Left lung (tissue), 10 donors: ENCODE data around the gene PRTN3. TPM values are rescaled to one million over a fixed set of nuclear protein-coding genes. Genes with fewer than 3 reads are reported as not detected.
A peak's percentile ranks its signal among the peaks of the same experiment; 100 is the strongest.
"Not testable (repeated sequence)": the region's sequence is repeated elsewhere in the genome, so short reads cannot be mapped to it uniquely, and the experiment has no call there.

Experiments
- ATAC-seq: fragments of 200-7000 bp; cut with Tn5 transposase; one replicate; pipeline ENCODE4 v1.9.1; 2020; ENCODE audit warnings: moderate library complexity
- DNase-seq, 4 donors: peaks; one replicate each; pipeline ENCODE4 v3.0.0-alpha.2; 2013 to 2020
- H3K27ac ChIP-seq, 2 donors: fragments of 200-600 bp; sonication (generic) in 1 of 2; one replicate each; pipeline versions ENCODE4 v1.5.0 to v1.8.0; 2020 to 2021
- H3K27me3 ChIP-seq, 2 donors: fragments of 200-600 bp; sonication (generic) in 1 of 2; one replicate each; pipeline versions ENCODE4 v1.5.0 to v1.8.0; 2020 to 2021
- H3K36me3 ChIP-seq, 2 donors: fragments of 200-600 bp; sonication (generic) in 1 of 2; one replicate each; pipeline versions ENCODE4 v1.5.0 to v1.8.0; 2020 to 2021
- H3K4me1 ChIP-seq, 2 donors: fragments of 200-600 bp; one replicate each; pipeline ENCODE4 v1.8.0; 2021
- H3K4me3 ChIP-seq, 2 donors: fragments of 200-600 bp; sonication (generic) in 1 of 2; one replicate each; pipeline versions ENCODE4 v1.5.0 to v1.8.0; 2020 to 2021; ENCODE audit warnings: mild to moderate bottlenecking in 1 of 2
- H3K9me3 ChIP-seq, 2 donors: fragments of 200-600 bp; sonication (generic) in 1 of 2; one replicate each; pipeline versions ENCODE4 v1.5.0 to v1.8.0; 2020 to 2021
- intact Hi-C, 2 donors: fragments of 100-400 bp; cut with DNase I; formaldehyde crosslinking; loops; one replicate each; pipeline versions ENCODE4 v1.11.2 to v1.14.2; 2022
- polyA plus RNA-seq, 6 donors: library from polyadenylated mRNA; unstranded; fragments of 120-200 nt; gene quantifications; one replicate each; pipeline ENCODE4 v1.2.1, GENCODE V29; 2013; ENCODE audit not compliant: insufficient read length in 6 of 6
- total RNA-seq, 2 donors: library from RNA; stranded (reverse); fragmentation: NEBNext Ultra II Directional; extraction: Animal tissue kit (Norgen Biotek cat#: 25700); gene quantifications; one replicate each; pipeline ENCODE4 v1.2.1, GENCODE V29; 2021
- TF ChIP-seq, protein P1 (sequence below), 2 donors: fragments of 200-600 bp; sonication (generic) in 1 of 2; IDR thresholded peaks; one replicate each; pipeline versions ENCODE4 v1.5.0 to v1.8.0; 2021; ENCODE audit warnings: antibody characterized with exemption in 2 of 2
- donor health status: DM: no; HTN: yes; CAD: no.
- donor health status: DM: no; HTN: no; CAD: no.

The PRTN3 gene
- total and polyA plus RNA-seq, 8 donors, result 0.55 to 3.8 (median 2.4) TPM

DNA sequence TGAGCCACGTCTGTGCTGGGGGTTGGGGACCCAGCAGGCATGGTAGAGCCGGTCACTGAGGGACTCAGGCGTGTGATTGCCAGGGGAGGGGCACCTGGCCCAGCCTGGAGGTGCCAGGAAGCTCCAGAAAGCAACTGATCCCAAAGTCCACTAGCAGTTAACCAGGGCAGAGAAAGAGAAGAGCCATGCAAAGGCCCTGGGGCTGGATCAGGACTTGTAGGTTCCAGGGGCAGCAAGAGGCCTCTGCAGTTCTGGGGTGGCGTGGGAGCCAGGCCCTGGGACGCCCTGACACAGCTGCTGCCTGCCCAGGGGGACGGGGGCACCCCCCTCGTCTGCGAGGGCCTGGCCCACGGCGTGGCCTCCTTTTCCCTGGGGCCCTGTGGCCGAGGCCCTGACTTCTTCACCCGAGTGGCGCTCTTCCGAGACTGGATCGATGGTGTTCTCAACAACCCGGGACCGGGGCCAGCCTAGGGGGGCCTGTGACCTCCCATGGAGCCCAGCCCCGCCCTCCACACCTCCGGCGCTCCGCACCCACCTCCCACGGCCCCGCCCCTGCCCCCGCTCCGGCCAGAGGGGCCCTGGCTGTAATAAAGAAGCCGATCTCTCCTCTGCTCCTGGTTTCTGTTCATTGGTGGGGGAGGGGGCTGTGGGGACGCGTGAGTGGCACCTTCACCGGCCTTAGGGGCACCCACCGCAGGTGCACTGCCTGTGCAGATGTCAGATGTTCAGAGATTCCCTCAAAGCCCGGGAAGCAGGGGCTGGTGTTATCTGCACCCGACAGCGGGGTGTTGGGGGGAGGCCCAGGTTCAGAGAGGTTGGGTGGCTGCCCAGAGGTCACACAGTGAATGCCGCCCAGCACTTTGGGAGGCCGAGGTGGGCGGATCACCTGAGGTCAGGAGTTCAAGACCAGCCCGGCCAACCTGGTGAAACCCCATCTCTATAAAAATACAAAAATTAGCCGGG, 9.1 kb upstream of the PRTN3 start:
- ATAC-seq, result no peak
- intact Hi-C loops, result no loop called here

DNA sequence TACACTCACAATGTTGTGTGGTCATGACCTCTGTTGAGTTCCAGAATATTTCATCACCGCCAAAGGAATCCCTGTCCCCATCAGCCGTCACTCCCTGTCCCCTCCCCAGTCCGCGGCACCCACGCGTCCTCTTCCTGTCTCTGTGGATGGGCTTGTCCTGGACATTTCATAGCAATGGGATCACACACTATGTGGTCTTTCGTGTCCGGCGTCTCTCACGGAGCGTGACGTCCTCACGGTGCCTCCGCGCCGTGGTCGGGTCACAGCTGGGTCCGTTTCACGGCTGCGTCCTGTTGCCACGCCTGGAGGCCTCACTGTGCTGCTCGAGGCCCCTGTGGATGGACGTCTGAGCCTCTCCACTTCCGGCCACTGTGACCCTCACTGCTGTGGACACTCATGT, 6.6 kb upstream of the PRTN3 start:
- TF ChIP-seq, protein P1, sequence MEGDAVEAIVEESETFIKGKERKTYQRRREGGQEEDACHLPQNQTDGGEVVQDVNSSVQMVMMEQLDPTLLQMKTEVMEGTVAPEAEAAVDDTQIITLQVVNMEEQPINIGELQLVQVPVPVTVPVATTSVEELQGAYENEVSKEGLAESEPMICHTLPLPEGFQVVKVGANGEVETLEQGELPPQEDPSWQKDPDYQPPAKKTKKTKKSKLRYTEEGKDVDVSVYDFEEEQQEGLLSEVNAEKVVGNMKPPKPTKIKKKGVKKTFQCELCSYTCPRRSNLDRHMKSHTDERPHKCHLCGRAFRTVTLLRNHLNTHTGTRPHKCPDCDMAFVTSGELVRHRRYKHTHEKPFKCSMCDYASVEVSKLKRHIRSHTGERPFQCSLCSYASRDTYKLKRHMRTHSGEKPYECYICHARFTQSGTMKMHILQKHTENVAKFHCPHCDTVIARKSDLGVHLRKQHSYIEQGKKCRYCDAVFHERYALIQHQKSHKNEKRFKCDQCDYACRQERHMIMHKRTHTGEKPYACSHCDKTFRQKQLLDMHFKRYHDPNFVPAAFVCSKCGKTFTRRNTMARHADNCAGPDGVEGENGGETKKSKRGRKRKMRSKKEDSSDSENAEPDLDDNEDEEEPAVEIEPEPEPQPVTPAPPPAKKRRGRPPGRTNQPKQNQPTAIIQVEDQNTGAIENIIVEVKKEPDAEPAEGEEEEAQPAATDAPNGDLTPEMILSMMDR (IDR thresholded peaks at IDR 0.05), result no peak
- ATAC-seq (no peak), DNase-seq (no peak)
- intact Hi-C loops, result no loop called here
- no peak overlapping the region for H3K4me3 ChIP-seq
- H3K4me1 ChIP-seq, result peaks cover 0 to 15% of the 10 kb centered on the region in 2 donors
- no peaks in the 10 kb centered on the region for H3K36me3 ChIP-seq
- H3K27me3 ChIP-seq, result peaks cover 13 to 79% of the 10 kb centered on the region in 2 donors
- no peak overlapping the region for H3K27ac ChIP-seq
- no peaks in the 10 kb centered on the region for H3K9me3 ChIP-seq

More for the DNA sequence above, 9.1 kb upstream of the PRTN3 start:
- Histone ChIP-seq H3K9me3 (no peaks in the 10 kb centered on the region), H3K27me3 (peaks cover 4 to 64% of the 10 kb centered on the region in 2 donors), H3K4me3 (no peak overlapping the region), H3K4me1 (peaks cover 0 to 26% of the 10 kb centered on the region in 2 donors), H3K27ac (no peak overlapping the region), H3K36me3 (no peaks in the 10 kb centered on the region)
- TF ChIP-seq, protein P1 (IDR thresholded peaks at IDR 0.05), result no peak
- DNase-seq, result no peak

DNA sequence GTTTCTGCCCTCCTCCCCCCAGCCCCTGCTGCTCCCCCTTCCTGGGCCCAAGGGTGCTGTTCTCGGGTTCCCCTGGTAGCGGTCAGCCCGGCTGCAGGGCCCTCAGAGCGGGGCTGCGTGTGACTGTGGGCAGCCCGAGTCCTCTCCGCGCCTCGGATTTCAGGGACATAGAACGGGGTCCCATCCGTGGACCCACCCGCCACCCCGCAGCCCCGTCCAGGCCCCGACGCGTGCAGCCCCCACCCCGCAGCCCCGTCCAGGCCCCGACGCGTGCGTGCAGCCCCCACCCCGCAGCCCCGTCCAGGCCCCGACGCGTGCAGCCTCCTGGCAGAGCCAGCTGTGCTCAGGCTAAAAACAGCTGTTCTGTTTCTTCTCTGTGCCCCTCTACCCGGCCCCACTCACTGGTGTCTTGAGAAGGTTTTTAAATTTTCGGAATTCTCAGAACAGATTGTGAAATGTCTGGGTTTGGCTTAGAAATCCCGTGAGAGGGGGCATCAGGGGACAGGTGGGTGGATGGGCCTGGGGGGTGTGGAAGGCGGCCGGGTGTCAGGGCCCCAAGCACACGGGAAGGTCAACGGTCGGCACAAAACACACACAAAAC, 5.5 kb upstream of the PRTN3 start:
- Histone ChIP-seq H3K27me3 (peaks cover 13 to 75% of the 10 kb centered on the region in 2 donors), H3K27ac (no peak overlapping the region), H3K4me1 (peaks cover 0 to 15% of the 10 kb centered on the region in 2 donors), H3K36me3 (no peaks in the 10 kb centered on the region), H3K9me3 (no peaks in the 10 kb centered on the region), H3K4me3 (no peak overlapping the region)
- DNase-seq (peak in 2 of 4 donors; percentile 62 to 88), ATAC-seq (peak; percentile 44)
- TF ChIP-seq, protein P1 (IDR thresholded peaks at IDR 0.05), result no peak
- intact Hi-C loops, result no loop called here

DNA sequence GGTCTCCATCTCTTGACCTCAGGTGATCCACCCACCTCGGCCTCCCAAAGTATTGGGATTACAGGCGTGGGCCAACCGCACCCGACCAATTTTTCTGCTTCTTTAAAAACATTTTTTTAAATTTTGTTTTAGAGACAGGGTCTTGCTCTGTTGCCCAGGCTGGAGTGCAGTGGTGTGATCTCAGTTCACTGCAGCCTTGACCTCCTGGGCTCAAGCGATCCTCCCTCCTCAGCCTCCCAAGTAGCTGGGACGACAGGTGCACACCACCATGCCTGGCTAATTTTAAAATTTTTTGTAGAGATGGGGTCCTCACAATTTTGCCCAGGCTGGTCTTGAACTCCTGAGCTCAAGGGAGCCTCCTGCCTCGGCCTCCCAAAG, 2.0 kb downstream of the PRTN3 start:
- intact Hi-C loops, H3K36me3 ChIP-seq, H3K4me3 ChIP-seq, ATAC-seq, DNase-seq, H3K9me3 ChIP-seq, H3K27ac ChIP-seq: not testable (repeated sequence)
- Histone ChIP-seq H3K4me1 (peaks cover 6 to 46% of the 10 kb centered on the region in 2 donors), H3K27me3 (peaks cover 15 to 87% of the 10 kb centered on the region in 2 donors)

DNA sequence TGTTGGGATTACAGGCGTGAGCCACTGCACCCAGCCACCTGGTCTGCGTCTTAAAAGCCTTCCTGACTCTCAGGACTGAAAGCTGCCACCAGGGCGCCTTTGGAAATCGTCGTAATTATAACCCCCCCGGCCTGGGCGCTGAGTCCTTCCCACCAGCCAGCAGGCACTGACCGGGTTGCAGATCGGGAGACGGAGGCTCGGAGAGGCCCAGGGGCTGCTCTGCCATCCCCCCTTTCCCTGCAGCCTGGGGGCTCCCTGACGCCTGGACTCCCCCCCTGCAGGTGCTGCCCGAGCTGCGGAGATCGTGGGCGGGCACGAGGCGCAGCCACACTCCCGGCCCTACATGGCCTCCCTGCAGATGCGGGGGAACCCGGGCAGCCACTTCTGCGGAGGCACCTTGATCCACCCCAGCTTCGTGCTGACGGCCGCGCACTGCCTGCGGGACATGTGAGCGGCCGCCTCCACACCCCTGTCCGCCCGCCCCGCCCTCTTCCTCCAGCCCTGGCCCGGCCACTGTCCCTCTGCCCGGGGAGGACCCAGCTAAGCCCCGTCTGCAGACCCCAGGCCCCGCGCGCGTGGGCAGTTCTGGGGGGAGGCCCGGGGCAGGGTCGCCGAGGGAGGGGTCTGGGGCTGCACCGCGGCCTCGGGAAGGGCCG, 2.5 kb downstream of the PRTN3 start:
- no peaks in the 10 kb centered on the region for H3K36me3 ChIP-seq
- TF ChIP-seq, protein P1 (IDR thresholded peaks at IDR 0.05), result no peak
- peak; percentile 80 for ATAC-seq
- intact Hi-C loops, result no loop called here
- peaks cover 15 to 87% of the 10 kb centered on the region in 2 donors for H3K27me3 ChIP-seq
- no peaks in the 10 kb centered on the region for H3K9me3 ChIP-seq
- DNase-seq, result peak in 1 of 4 donors; percentile 91
- peak overlapping the region; percentile 3 to 19 for H3K4me3 ChIP-seq
- H3K4me1 ChIP-seq, result peaks cover 6 to 51% of the 10 kb centered on the region in 2 donors
- H3K27ac ChIP-seq, result no peak overlapping the region
